H1 (cell line): ENCODE data around the gene EDDM3A.

Source experiments
- ATF2 ChIP-seq: IDR thresholded peaks from 2 replicates; pipeline ENCODE4 v1.6.1; 2012; ENCODE audit warnings: low read length, inconsistent platforms
- ATF3 ChIP-seq: IDR thresholded peaks from 2 replicates; pipeline ENCODE4 v1.6.1; 2011; ENCODE audit warnings: low read depth, mild to moderate bottlenecking, low read length; ENCODE audit not compliant: insufficient read depth
- CTCF ChIP-seq, 3 experiments: IDR thresholded peaks; 1 replicate in 2 of 3; 2 replicates in 1 of 3; pipeline versions ENCODE4 v1.5.1 to v1.6.1; 2011; ENCODE audit warnings: low read length in 3 of 3, mild to moderate bottlenecking in 3 of 3, inconsistent platforms in 2 of 3, low read depth in 1 of 3, moderate library complexity in 1 of 3; ENCODE audit not compliant: insufficient read depth in 1 of 3; ENCODE audit errors: control extremely low read depth in 1 of 3
- EP300 ChIP-seq, 2 experiments: IDR thresholded peaks; 1 replicate in 1 of 2; 2 replicates in 1 of 2; pipeline ENCODE4 v1.6.1; 2011 to 2012; ENCODE audit warnings: low read depth in 2 of 2, low read length in 2 of 2, mild to moderate bottlenecking in 2 of 2, borderline replicate concordance in 1 of 2, inconsistent platforms in 1 of 2, moderate library complexity in 1 of 2
- EZH2 ChIP-seq: fragments of 200-600 bp; sonication (generic); IDR thresholded peaks from 2 replicates; pipeline ENCODE4 v1.7.1; 2012; ENCODE audit warnings: low read depth, mild to moderate bottlenecking, moderate library complexity, low read length, inconsistent platforms; ENCODE audit not compliant: severe bottlenecking
- TAF7 ChIP-seq: optimal IDR thresholded peaks from 2 replicates; pipeline ENCODE3; 2011; ENCODE audit warnings: low read depth, mild to moderate bottlenecking, inconsistent platforms, low read length, moderate library complexity, borderline replicate concordance
- USF2 ChIP-seq: IDR thresholded peaks from 2 replicates; pipeline ENCODE4 v1.6.1; 2011; ENCODE audit warnings: low read length, improper control_type of control experiment
- YY1 ChIP-seq: IDR thresholded peaks from 2 replicates; pipeline ENCODE4 v1.6.1; 2011; ENCODE audit warnings: low read depth, mild to moderate bottlenecking, low read length

GRCh38 chr14:20720741-20721140, 24.9 kb upstream of the EDDM3A start:
- TF ChIP-seq USF2 (no peak), ATF3 (no peak), YY1 (no peak), CTCF (IDR thresholded peaks at IDR 0.05; ENCODE audit: control extremely low read depth in 1 of 3, insufficient read depth in 1 of 3, low read depth in 1 of 3, low read length in 3 of 3) (no peak), ATF2 (no peak), EZH2 (no peak), TAF7 (no peak), EP300 (IDR thresholded peaks at IDR 0.05; ENCODE audit: borderline replicate concordance in 1 of 2, low read depth in 2 of 2, low read length in 2 of 2) (no peak)
